NAMALWA (cell line): ENCODE results near the gene RPTOR.

ENCODE experiments used
- DNase-seq: peaks from one replicate; pipeline ENCODE4 v3.0.0-alpha.2; 2015; ENCODE audit warnings: low spot score

Gene RPTOR

GRCh38 chr17:80913928-80914821, 369.5 kb downstream of the RPTOR start:
- no peak for DNase-seq

GRCh38 chr17:80916246-80916645, 371.6 kb downstream of the RPTOR start:
- DNase-seq = no peak

- no peak for DNase-seq
Observed at GRCh38 chr17:80917716-80918560, 373.3 kb downstream of the RPTOR start.

GRCh38 chr17:80918731-80919130, 374.1 kb downstream of the RPTOR start:
- DNase-seq = no peak

- DNase-seq = no peak
Observed at GRCh38 chr17:80919331-80920311, 375.0 kb downstream of the RPTOR start.

GRCh38 chr17:80920441-80920840, 375.8 kb downstream of the RPTOR start:
- no peak for DNase-seq

- no peak for DNase-seq
Observed at GRCh38 chr17:80921159-80921558, 376.5 kb downstream of the RPTOR start.

GRCh38 chr17:80921741-80922579, 377.3 kb downstream of the RPTOR start:
- DNase-seq = no peak

GRCh38 chr17:80922580-80923160, 378.0 kb downstream of the RPTOR start:
- no peak for DNase-seq

GRCh38 chr17:80923211-80924110, 378.8 kb downstream of the RPTOR start:
- no peak for DNase-seq

- no peak for DNase-seq
Observed at GRCh38 chr17:80924111-80924806, 379.6 kb downstream of the RPTOR start.

GRCh38 chr17:80924807-80925610, 380.4 kb downstream of the RPTOR start:
- no peak for DNase-seq

- no peak for DNase-seq
Observed at GRCh38 chr17:80925688-80926335, 381.2 kb downstream of the RPTOR start.

- DNase-seq = no peak
Observed at GRCh38 chr17:80926591-80927250, 382.1 kb downstream of the RPTOR start.

GRCh38 chr17:80927791-80928216, 383.2 kb downstream of the RPTOR start:
- no peak for DNase-seq

- DNase-seq = no peak
Observed at GRCh38 chr17:80929449-80929848, 384.8 kb downstream of the RPTOR start.
